Fibroblast of mammary gland (primary cell): ENCODE data around the gene PYGO2.

ENCODE experiments used
- DNase-seq: peaks from one replicate; pipeline ENCODE4 v3.0.0-alpha.2; 2010; ENCODE audit warnings: low read depth
- H3K4me3 ChIP-seq: 2 replicates; pipeline ENCODE4 v1.5.1; 2011; ENCODE audit warnings: low read depth, mild to moderate bottlenecking, low read length, moderate library complexity; ENCODE audit not compliant: control insufficient read depth
- CTCF ChIP-seq: conservative IDR thresholded peaks from 2 replicates; pipeline ENCODE4 v1.5.1; 2011; ENCODE audit warnings: low read depth, low read length, inconsistent platforms; ENCODE audit not compliant: control insufficient read depth, insufficient read depth

The PYGO2 gene

DNA sequence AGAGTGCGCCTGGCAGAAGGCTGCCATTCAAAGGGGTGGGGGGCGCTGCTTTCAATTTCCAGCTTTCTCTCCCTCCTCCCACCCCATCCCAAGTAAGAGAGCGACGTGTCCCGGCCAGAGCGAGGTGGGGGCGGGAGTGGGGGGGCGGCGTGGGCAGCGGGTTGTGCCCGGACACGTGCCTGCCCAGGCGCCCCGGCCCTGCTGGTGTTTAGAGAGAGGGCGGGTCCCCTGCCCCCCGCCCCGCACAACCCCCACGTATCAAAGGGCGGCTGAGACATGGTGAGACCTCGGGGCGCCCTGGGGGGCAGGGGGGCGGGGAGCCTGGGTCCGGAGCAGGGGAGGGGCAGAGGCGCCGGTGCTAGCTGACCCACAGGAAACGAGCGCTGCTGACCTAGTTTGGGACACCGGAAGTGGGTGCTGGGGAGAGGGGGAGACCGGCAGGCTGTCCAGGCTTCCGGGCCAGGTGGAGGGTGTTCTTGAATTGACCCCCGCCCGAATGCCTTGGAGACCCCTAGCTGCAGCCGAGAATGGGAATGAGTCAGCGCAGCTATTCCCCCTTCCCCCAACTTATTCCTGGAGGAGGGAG is 42.3 kb upstream of the PYGO2 start:
- peak; percentile 43 for DNase-seq
- TF ChIP-seq CTCF, result no peak

DNA sequence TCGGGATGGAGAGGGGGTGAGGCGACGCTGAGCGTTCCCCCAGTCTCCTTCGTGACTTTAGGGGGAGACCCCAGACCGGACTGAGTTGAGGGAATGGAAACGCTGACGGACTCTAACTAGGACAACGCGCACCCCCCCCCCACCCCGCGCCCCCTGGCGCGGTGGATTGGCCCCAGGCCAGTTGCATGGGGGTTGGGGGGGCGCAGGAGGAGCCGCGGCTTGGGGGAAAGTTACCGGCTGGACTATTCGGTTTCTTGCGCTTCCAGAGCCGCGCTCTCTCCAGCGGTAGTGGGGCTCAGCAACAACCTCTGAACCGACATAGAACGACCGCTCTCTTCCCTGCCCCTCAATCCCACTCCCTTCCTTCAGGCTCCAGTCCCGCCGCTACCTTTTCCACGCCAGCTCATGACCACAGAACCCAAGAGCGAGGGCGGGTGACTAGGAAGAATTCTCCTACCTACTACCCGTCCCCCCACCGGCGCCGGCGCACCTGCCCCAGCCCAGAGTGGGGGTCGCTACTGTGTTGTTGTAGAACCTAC is 41.7 kb upstream of the PYGO2 start:
- TF ChIP-seq CTCF, result no peak
- peak overlapping the region; percentile 89 for H3K4me3 ChIP-seq
- DNase-seq, result no peak

More for the DNA sequence above, 42.3 kb upstream of the PYGO2 start:
- H3K4me3 ChIP-seq, result peak overlapping the region; percentile 89

DNA sequence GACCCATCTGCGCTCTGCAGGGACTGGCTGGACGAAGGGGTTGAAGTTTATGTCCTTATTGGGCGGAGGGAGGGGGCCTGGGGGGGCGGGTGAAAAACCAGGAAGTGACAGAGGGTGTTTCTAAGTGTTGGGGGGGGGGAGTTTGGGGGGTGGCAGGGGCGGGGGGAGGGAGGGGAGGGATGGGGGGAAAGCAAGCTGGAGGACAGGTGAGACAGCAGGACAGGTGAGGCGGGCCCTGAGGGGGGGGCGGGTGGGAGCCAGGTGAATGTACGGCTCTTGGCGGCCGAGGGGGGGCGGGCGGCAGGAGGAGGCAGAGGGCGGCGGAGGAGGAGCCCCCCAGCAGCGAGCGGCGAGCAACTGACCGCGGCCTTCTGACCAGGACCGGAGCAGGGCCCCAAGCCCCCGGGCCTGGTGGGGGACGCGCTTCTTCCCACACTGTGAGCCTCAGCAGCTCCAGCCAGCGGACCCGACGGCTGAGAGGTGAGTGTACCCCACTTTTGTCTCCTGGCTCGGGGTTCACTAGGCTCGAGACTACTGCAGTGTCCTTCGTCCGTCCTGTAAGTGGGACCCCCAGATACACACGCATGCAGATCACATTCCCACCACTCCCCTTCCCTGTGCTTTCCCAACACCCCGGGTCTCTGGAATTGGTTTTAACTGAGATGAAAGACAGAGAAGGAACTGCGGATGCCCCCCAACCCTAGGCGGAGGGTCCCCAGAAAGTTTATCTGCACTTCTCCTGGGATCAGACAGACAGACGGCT is 41.1 kb upstream of the PYGO2 start, which contains the start of gene ZBTB7B:
Gene ZBTB7B (plus strand): TSS at position 339 of the 763 bp plus-strand sequence. CDS start 11,859 bp downstream, outside the sequence.
- TF ChIP-seq CTCF, result no peak
- peak within 1 kb of the TSS; percentile 89 for H3K4me3 ChIP-seq
- DNase-seq, result no peak

GRCh38 chr1:155001675-155002463 is 40.3 kb upstream of the PYGO2 start:
- H3K4me3 ChIP-seq, result peak overlapping the region; percentile 89
- DNase-seq, result peak; percentile 98
- peak; percentile 39 for TF ChIP-seq CTCF

DNA sequence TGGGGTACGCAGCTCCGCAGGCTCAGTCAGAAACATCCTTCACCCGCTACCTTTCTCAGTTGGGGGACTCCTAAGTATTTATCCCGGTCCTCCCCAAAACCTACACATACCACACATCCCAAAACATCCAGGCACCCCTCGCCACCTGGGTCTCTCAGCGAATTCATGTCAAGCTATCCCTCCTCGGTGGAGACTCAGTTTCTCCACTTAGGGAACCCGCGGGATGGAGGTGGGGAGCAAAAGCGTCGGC is 39.8 kb upstream of the PYGO2 start:
- TF ChIP-seq CTCF, result no peak
- DNase-seq, result no peak
- H3K4me3 ChIP-seq, result peak overlapping the region; percentile 89

- H3K4me3 ChIP-seq, result peak overlapping the region; percentile 89
- DNase-seq, result peak; percentile 76
- TF ChIP-seq CTCF, result no peak
These were observed 39.3 kb upstream of the PYGO2 start for GRCh38 chr1:155000726-155001424.
